ENCODE data around the gene USP12. TPM values are rescaled to one million over a fixed set of nuclear protein-coding genes. Genes with fewer than 3 reads are reported as not detected.

Gene USP12
- total RNA-seq, 1 donor from 2014 or later, result 17.9 TPM

GRCh38 chr13:27132538-27132937 is 39.1 kb downstream of the USP12 start:
- Histone ChIP-seq H3K27me3 (ENCODE audit: control insufficient read depth, insufficient read depth, low read length) (no peaks in the 10 kb centered on the region), H3K4me3 (ENCODE audit: low read depth, low read length) (no peak overlapping the region), H3K36me3 (ENCODE audit: control insufficient read depth, insufficient read depth, low read length) (no peaks in the 10 kb centered on the region)
- TF ChIP-seq, protein P1, sequence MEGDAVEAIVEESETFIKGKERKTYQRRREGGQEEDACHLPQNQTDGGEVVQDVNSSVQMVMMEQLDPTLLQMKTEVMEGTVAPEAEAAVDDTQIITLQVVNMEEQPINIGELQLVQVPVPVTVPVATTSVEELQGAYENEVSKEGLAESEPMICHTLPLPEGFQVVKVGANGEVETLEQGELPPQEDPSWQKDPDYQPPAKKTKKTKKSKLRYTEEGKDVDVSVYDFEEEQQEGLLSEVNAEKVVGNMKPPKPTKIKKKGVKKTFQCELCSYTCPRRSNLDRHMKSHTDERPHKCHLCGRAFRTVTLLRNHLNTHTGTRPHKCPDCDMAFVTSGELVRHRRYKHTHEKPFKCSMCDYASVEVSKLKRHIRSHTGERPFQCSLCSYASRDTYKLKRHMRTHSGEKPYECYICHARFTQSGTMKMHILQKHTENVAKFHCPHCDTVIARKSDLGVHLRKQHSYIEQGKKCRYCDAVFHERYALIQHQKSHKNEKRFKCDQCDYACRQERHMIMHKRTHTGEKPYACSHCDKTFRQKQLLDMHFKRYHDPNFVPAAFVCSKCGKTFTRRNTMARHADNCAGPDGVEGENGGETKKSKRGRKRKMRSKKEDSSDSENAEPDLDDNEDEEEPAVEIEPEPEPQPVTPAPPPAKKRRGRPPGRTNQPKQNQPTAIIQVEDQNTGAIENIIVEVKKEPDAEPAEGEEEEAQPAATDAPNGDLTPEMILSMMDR (IDR thresholded peaks at IDR 0.05; ENCODE audit: insufficient read depth, low read length, severe bottlenecking), result no peak
- DNase-seq (ENCODE audit: low read depth) (no peak), FAIRE-seq (no peak)

GRCh38 chr13:27131906-27132305 is 39.7 kb downstream of the USP12 start:
- Histone ChIP-seq H3K27me3 (ENCODE audit: control insufficient read depth, insufficient read depth, low read length) (no peaks in the 10 kb centered on the region), H3K4me3 (ENCODE audit: low read depth, low read length) (no peak overlapping the region), H3K36me3 (ENCODE audit: control insufficient read depth, insufficient read depth, low read length) (no peaks in the 10 kb centered on the region)
- peak; percentile 38 for DNase-seq (ENCODE audit: low read depth)
- TF ChIP-seq, protein P1 (IDR thresholded peaks at IDR 0.05; ENCODE audit: insufficient read depth, low read length, severe bottlenecking), result no peak
- FAIRE-seq, result no peak

GRCh38 chr13:27130979-27131623 is 40.5 kb downstream of the USP12 start:
- no peak overlapping the region for H3K4me3 ChIP-seq (ENCODE audit: low read depth, low read length)
- H3K27me3 ChIP-seq (ENCODE audit: control insufficient read depth, insufficient read depth, low read length), result no peaks in the 10 kb centered on the region
- no peaks in the 10 kb centered on the region for H3K36me3 ChIP-seq (ENCODE audit: control insufficient read depth, insufficient read depth, low read length)
- TF ChIP-seq, protein P1 (IDR thresholded peaks at IDR 0.05; ENCODE audit: insufficient read depth, low read length, severe bottlenecking), result no peak
- FAIRE-seq (no peak), DNase-seq (ENCODE audit: low read depth) (peak; percentile 99)

- Histone ChIP-seq H3K36me3 (ENCODE audit: control insufficient read depth, insufficient read depth, low read length) (no peaks in the 10 kb centered on the region), H3K4me3 (ENCODE audit: low read depth, low read length) (no peak overlapping the region), H3K27me3 (ENCODE audit: control insufficient read depth, insufficient read depth, low read length) (no peaks in the 10 kb centered on the region)
- TF ChIP-seq, protein P1 (IDR thresholded peaks at IDR 0.05; ENCODE audit: insufficient read depth, low read length, severe bottlenecking), result no peak
- DNase-seq (ENCODE audit: low read depth) (peak; percentile 68), FAIRE-seq (no peak)
Measured at GRCh38 chr13:27130223-27130978, 41.2 kb downstream of the USP12 start.

GRCh38 chr13:27128825-27129627 is 42.6 kb downstream of the USP12 start:
- DNase-seq (ENCODE audit: low read depth), result no peak
- TF ChIP-seq, protein P1 (IDR thresholded peaks at IDR 0.05; ENCODE audit: insufficient read depth, low read length, severe bottlenecking), result no peak
- H3K36me3 ChIP-seq (ENCODE audit: control insufficient read depth, insufficient read depth, low read length), result no peaks in the 10 kb centered on the region
- no peak overlapping the region for H3K4me3 ChIP-seq (ENCODE audit: low read depth, low read length)
- FAIRE-seq, result no peak
- no peaks in the 10 kb centered on the region for H3K27me3 ChIP-seq (ENCODE audit: control insufficient read depth, insufficient read depth, low read length)
